Caco-2 (cell line): ENCODE results near the gene GPX2. TPM values are rescaled to one million over a fixed set of nuclear protein-coding genes. Genes with fewer than 3 reads are reported as not detected.

Source experiments
- BruUV-seq: library from RNA; stranded (reverse); fragments of 400-500 nt; replicated peaks from 2 replicates; lab custom pipeline; 2021; lab: Mats Ljungman, UMichigan
- CTCF ChIA-PET: fragments of 300-600 bp; sonication (Branson Sonifier 250); formaldehyde crosslinking; loops from one replicate; lab custom pipeline; 2022; ENCODE audit warnings: antibody characterized with exemption; lab: Charles Lee
- POLR2A ChIA-PET: fragments of 300-600 bp; sonication (Branson Sonifier 250); formaldehyde crosslinking; loops from one replicate; lab custom pipeline; 2022; ENCODE audit warnings: antibody characterized with exemption; lab: Charles Lee
- DNase-seq, 2 experiments: peaks; one replicate each; pipeline versions ENCODE4 v3.0.0 to v3.0.0-alpha.2; 2020 to 2022
- H3K27me3 ChIP-seq: replicated peaks from 2 replicates; pipeline ENCODE4 v1.6.0; 2011; ENCODE audit warnings: low read length; ENCODE audit not compliant: control insufficient read depth, insufficient read depth
- H3K36me3 ChIP-seq: 2 replicates; pipeline ENCODE4 v1.5.1; 2011; ENCODE audit warnings: low read length; ENCODE audit not compliant: control insufficient read depth, insufficient read depth
- H3K4me1 ChIP-seq: fragments of 250-450 bp; sonication (Bioruptor Pico); 2 replicates; pipeline ENCODE4 v1.5.1; 2020; ENCODE audit warnings: mild to moderate bottlenecking
- H3K4me3 ChIP-seq: 2 replicates; pipeline ENCODE4 v1.5.1; 2011; ENCODE audit warnings: low read depth, mild to moderate bottlenecking, control low read depth, low read length
- H3K9me3 ChIP-seq: fragments of 250-450 bp; sonication (Bioruptor Pico); 2 replicates; pipeline ENCODE4 v1.5.1; 2020; ENCODE audit warnings: mild to moderate bottlenecking, moderate library complexity
- H3K27ac Mint-ChIP-seq: one replicate; pipeline ENCODE4 v1.8.0; 2022; ENCODE audit warnings: mixed read lengths; ENCODE audit not compliant: unreplicated experiment
- H3K27me3 Mint-ChIP-seq: one replicate; pipeline ENCODE4 v1.8.0; 2022; ENCODE audit warnings: mixed read lengths; ENCODE audit not compliant: insufficient read depth, unreplicated experiment
- H3K36me3 Mint-ChIP-seq: one replicate; pipeline ENCODE4 v1.8.0; 2022; ENCODE audit warnings: mild to moderate bottlenecking, mixed read lengths; ENCODE audit not compliant: insufficient read depth, unreplicated experiment
- H3K4me1 Mint-ChIP-seq: one replicate; pipeline ENCODE4 v1.8.0; 2022; ENCODE audit warnings: low read depth, mixed read lengths; ENCODE audit not compliant: unreplicated experiment
- H3K4me3 Mint-ChIP-seq: one replicate; pipeline ENCODE4 v1.8.0; 2022; ENCODE audit warnings: mild to moderate bottlenecking, moderate library complexity, mixed read lengths; ENCODE audit not compliant: unreplicated experiment
- H3K9me3 Mint-ChIP-seq: one replicate; pipeline ENCODE4 v1.8.0; 2022; ENCODE audit warnings: mixed read lengths; ENCODE audit not compliant: unreplicated experiment
- intact Hi-C: fragments of 100-400 bp; cut with micrococcal nuclease; formaldehyde crosslinking; loops from one replicate; pipeline ENCODE4 v1.10.0; 2022; ENCODE audit not compliant: unreplicated experiment
- total RNA-seq: library from RNA; stranded (reverse); gene quantifications from 2 replicates; pipeline ENCODE4 v1.2.3, GENCODE V29; 2022
- TF ChIP-seq, protein P1 (sequence below), 2 experiments: fragments of 200-600 bp in 1 of 2; IDR thresholded peaks; 1 replicate in 1 of 2; 2 replicates in 1 of 2; pipeline versions ENCODE4 v1.5.1 to v1.8.0; 2011 to 2022; ENCODE audit warnings: antibody characterized with exemption in 1 of 2, control low read depth in 1 of 2, inconsistent platforms in 1 of 2, low read depth in 1 of 2, low read length in 1 of 2, mild to moderate bottlenecking in 1 of 2, moderate library complexity in 1 of 2; ENCODE audit not compliant: insufficient read depth in 1 of 2, severe bottlenecking in 1 of 2, unreplicated experiment in 1 of 2

GPX2 gene
- total RNA-seq, 1 experiment from 2014 or later: 48.1 TPM

DNA sequence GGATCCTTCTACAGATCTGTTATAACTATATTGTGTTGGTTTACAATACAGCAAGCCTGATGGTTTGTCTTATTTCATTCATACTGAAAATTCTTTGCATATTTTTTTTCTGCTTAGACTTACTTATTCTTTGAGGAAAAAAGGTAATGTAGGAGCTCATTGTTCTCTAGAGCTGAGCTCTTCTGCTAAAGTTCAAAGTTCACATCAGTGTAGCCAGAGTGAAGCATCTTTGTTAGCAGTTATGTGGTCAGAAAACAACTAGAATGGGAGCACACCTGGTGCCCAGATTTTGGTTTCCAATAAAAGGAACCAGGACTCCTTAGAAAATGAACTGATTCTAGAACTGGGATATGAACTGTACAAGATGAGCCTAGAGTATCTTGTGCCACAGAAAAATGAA is 10.3 kb downstream of the GPX2 start:
- peaks cover 4% of the 10 kb centered on the region for H3K4me1 Mint-ChIP-seq
- POLR2A ChIA-PET: no interaction called here

GRCh38 chr14:64931123-64931522 is 11.4 kb downstream of the GPX2 start:
- Mint-ChIP-seq H3K4me1 (peaks cover 6% of the 10 kb centered on the region), H3K4me3 (no peak overlapping the region), H3K27me3 (no peaks in the 10 kb centered on the region), H3K9me3 (no peaks in the 10 kb centered on the region), H3K36me3 (peaks cover 24% of the 10 kb centered on the region), H3K27ac (no peak overlapping the region)
- no peaks in the 10 kb centered on the region for H3K9me3 ChIP-seq
- POLR2A ChIA-PET: no interaction called here
- no peak overlapping the region for H3K4me3 ChIP-seq
- CTCF ChIA-PET: no interaction called here
- intact Hi-C loops: no loop called here
- no peak for DNase-seq
- peaks cover 7% of the 10 kb centered on the region for H3K4me1 ChIP-seq
- BruUV-seq: no TSS peak
- no peaks in the 10 kb centered on the region for H3K27me3 ChIP-seq
- TF ChIP-seq, protein P1, sequence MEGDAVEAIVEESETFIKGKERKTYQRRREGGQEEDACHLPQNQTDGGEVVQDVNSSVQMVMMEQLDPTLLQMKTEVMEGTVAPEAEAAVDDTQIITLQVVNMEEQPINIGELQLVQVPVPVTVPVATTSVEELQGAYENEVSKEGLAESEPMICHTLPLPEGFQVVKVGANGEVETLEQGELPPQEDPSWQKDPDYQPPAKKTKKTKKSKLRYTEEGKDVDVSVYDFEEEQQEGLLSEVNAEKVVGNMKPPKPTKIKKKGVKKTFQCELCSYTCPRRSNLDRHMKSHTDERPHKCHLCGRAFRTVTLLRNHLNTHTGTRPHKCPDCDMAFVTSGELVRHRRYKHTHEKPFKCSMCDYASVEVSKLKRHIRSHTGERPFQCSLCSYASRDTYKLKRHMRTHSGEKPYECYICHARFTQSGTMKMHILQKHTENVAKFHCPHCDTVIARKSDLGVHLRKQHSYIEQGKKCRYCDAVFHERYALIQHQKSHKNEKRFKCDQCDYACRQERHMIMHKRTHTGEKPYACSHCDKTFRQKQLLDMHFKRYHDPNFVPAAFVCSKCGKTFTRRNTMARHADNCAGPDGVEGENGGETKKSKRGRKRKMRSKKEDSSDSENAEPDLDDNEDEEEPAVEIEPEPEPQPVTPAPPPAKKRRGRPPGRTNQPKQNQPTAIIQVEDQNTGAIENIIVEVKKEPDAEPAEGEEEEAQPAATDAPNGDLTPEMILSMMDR (IDR thresholded peaks at IDR 0.05; ENCODE audit: insufficient read depth in 1 of 2, low read depth in 1 of 2, low read length in 1 of 2, severe bottlenecking in 1 of 2, unreplicated experiment in 1 of 2): no peak
- H3K36me3 ChIP-seq: peaks cover 2% of the 10 kb centered on the region

More for the DNA sequence above, 10.3 kb downstream of the GPX2 start:
- Mint-ChIP-seq H3K27ac (no peak overlapping the region), H3K4me3 (no peak overlapping the region), H3K9me3 (no peaks in the 10 kb centered on the region), H3K27me3 (no peaks in the 10 kb centered on the region), H3K36me3 (peaks cover 19% of the 10 kb centered on the region)
- no TSS peak for BruUV-seq
- peaks cover 2% of the 10 kb centered on the region for H3K36me3 ChIP-seq
- H3K27me3 ChIP-seq: no peaks in the 10 kb centered on the region
- intact Hi-C loops: no loop called here
- CTCF ChIA-PET: interaction anchor here (0.6 kb wide), 1 partner anchor 44 kb away, joined by 3 read pairs; no protein-coding TSS in a partner anchor
- TF ChIP-seq, protein P1 (IDR thresholded peaks at IDR 0.05; ENCODE audit: insufficient read depth in 1 of 2, low read depth in 1 of 2, low read length in 1 of 2, severe bottlenecking in 1 of 2, unreplicated experiment in 1 of 2): no peak
- H3K4me1 ChIP-seq: peaks cover 15% of the 10 kb centered on the region
- no peak for DNase-seq
- H3K4me3 ChIP-seq: no peak overlapping the region
- H3K9me3 ChIP-seq: no peaks in the 10 kb centered on the region

DNA sequence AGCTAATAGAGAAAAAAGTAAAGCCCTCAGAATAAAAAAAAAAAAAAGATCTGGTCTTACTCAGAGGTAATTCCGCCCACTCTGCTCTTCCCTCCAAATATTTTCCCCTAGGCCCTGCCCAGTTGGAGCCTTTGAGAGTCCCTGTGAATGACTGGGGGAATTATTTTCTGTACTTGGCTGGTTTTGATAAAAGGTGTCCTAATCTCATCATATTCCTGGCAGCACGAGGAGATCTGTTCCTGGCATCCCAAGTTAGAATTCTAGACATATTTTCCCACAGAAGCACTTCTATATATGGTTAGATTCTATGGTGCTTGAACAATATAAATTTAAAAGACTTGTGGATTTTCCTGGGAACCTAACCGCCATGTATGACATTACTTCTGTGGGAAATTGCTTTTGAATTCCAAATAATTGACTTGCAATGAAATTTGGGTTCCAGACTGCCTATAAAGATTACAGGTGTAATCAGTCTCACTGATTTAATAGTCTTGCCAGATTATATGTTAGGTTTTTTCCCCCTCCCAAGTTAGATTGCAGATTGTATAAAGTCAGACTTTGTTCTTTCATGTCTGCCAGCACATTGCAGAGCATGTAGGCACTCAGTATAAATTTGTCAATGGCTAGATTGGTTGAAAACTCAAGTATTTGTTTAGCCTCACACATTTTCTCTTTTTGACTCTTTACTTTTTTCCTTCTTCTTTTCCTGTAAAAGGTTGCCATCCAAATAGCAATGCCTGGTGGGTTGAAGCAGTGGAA is 12.3 kb downstream of the GPX2 start:
- Mint-ChIP-seq H3K4me3 (no peak overlapping the region), H3K27ac (no peak overlapping the region), H3K4me1 (peaks cover 6% of the 10 kb centered on the region), H3K36me3 (peaks cover 26% of the 10 kb centered on the region), H3K9me3 (no peaks in the 10 kb centered on the region), H3K27me3 (no peaks in the 10 kb centered on the region)
- ChIA-PET CTCF (no interaction called here), POLR2A (no interaction called here)
- intact Hi-C loops: no loop called here
- H3K4me3 ChIP-seq: no peak overlapping the region
- H3K27me3 ChIP-seq: no peaks in the 10 kb centered on the region
- DNase-seq: no peak
- no peaks in the 10 kb centered on the region for H3K9me3 ChIP-seq
- BruUV-seq: no TSS peak
- H3K4me1 ChIP-seq: peaks cover 7% of the 10 kb centered on the region
- TF ChIP-seq, protein P1 (IDR thresholded peaks at IDR 0.05; ENCODE audit: insufficient read depth in 1 of 2, low read depth in 1 of 2, low read length in 1 of 2, severe bottlenecking in 1 of 2, unreplicated experiment in 1 of 2): no peak
- H3K36me3 ChIP-seq: peaks cover 2% of the 10 kb centered on the region
